Mesendoderm (in vitro differentiated cells): Measurements from ENCODE around the gene HOXB4.

Experiments
- DNase-seq: peaks from one replicate; pipeline ENCODE4 v3.0.0; 2013
- H2AK5ac ChIP-seq: 2 replicates; pipeline ENCODE4 v1.6.1; 2013; ENCODE audit warnings: low read length, inconsistent platforms
- H2BK120ac ChIP-seq: 2 replicates; pipeline ENCODE4 v1.6.1; 2013; ENCODE audit warnings: low read depth, mild to moderate bottlenecking, low read length, moderate library complexity, mixed read lengths
- H2BK15ac ChIP-seq: replicated peaks from 2 replicates; pipeline ENCODE4 v1.6.1; 2013; ENCODE audit warnings: low read depth, mild to moderate bottlenecking, moderate library complexity
- H2BK5ac ChIP-seq: 2 replicates; pipeline ENCODE4 v1.6.1; 2013; ENCODE audit warnings: low read length, inconsistent platforms
- H3K18ac ChIP-seq: 2 replicates; pipeline ENCODE4 v1.6.1; 2013; ENCODE audit warnings: mild to moderate bottlenecking, low read length, mixed read lengths
- H3K23ac ChIP-seq: one replicate; pipeline ENCODE4 v1.6.1; 2013; ENCODE audit warnings: low read length
- H3K27ac ChIP-seq: 2 replicates; pipeline ENCODE4 v1.5.1; 2013; ENCODE audit warnings: low read depth, mild to moderate bottlenecking, inconsistent platforms, low read length, moderate library complexity
- H3K27me3 ChIP-seq: 2 replicates; pipeline ENCODE4 v1.6.1; 2013; ENCODE audit warnings: low read length, control low read depth, mild to moderate bottlenecking, inconsistent platforms; ENCODE audit not compliant: insufficient read depth, poor library complexity
- H3K36me3 ChIP-seq: 2 replicates; pipeline ENCODE4 v1.6.1; 2013; ENCODE audit warnings: low read length, inconsistent platforms; ENCODE audit not compliant: control insufficient read depth, insufficient read depth
- H3K4ac ChIP-seq: one replicate; pipeline ENCODE4 v1.6.1; 2013; ENCODE audit warnings: low read depth, mild to moderate bottlenecking, low read length, moderate library complexity
- H3K4me1 ChIP-seq: 2 replicates; pipeline ENCODE4 v1.6.1; 2013; ENCODE audit warnings: low read depth, low read length, inconsistent platforms; ENCODE audit not compliant: control insufficient read depth
- H3K4me2 ChIP-seq: 2 replicates; pipeline ENCODE4 v1.6.1; 2013; ENCODE audit warnings: low read length
- H3K4me3 ChIP-seq: 2 replicates; pipeline ENCODE4 v1.5.1; 2013; ENCODE audit warnings: mild to moderate bottlenecking, low read length
- H3K56ac ChIP-seq: one replicate; pipeline ENCODE4 v1.6.1; 2013; ENCODE audit warnings: low read length
- H3K79me1 ChIP-seq: 2 replicates; pipeline ENCODE4 v1.6.1; 2013; ENCODE audit warnings: low read length, inconsistent platforms
- H3K79me2 ChIP-seq: 2 replicates; pipeline ENCODE4 v1.6.1; 2013; ENCODE audit warnings: mild to moderate bottlenecking, low read length; ENCODE audit not compliant: control insufficient read depth, insufficient read depth
- H3K9ac ChIP-seq: 2 replicates; pipeline ENCODE4 v1.6.1; 2013; ENCODE audit warnings: low read length, inconsistent platforms
- H4K5ac ChIP-seq: one replicate; pipeline ENCODE4 v1.6.1; 2013; ENCODE audit warnings: low read length
- H4K8ac ChIP-seq: one replicate; pipeline ENCODE4 v1.6.1; 2013; ENCODE audit warnings: low read depth, mild to moderate bottlenecking, control low read depth, low read length, moderate library complexity
- WGBS: extraction: QIAGEN DNeasy Blood & Tissue Kit; methylation state at CpG from one replicate; pipeline ENCODE4 v1.1.7; 2013; ENCODE audit warnings: low lambda C conversion rate, missing lambda C conversion rate; ENCODE audit not compliant: insufficient coverage; ENCODE audit errors: extremely low coverage; 5-methylcytosine and 5-hydroxymethylcytosine counted together

HOXB4 gene

DNA sequence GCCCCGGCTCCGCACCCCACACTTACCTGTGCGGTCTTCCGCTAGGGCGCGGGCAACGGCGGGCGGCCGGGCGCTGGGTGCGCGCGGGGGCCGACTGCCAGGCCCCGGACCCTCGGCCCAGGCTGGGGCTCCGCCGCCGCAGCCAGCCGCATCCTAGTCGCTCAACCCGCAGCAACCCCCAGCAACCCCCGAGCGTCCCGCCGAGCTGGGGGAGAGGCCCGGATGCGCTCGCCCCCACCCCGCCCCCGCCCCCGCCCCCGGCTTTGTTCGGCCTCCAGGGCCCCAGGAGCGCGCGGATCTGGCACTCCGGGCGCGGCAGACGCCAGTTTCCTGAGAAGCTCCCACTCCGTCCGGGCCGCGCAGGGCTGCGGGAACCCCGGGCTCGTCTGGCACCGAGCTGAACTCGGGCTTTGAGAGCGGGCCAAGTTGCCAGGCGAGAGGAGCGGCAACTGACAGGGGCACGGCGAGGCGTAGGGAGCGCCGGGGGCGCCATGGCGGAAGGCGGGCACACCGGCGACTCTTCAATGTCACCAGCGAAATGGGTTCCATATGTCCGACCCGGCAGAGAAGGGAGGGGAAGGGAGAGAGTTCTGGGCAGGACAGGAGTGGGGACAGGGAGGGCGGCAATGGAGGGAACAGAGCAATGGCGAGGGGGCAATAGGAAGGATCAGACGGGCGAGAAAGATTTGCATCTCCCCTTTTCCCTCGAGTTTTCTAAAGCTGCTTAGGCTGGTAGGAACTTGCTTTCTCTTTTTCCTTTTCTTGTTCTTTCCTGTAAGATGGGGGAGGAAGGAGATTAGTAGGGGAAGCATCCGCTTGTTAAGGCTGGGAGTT, 13.7 kb downstream of the HOXB4 start:
- Histone ChIP-seq H3K27me3 (peaks cover 89% of the 10 kb centered on the region), H3K18ac (no peak overlapping the region), H3K4me2 (peak overlapping the region; percentile 45), H4K8ac (no peak overlapping the region), H3K4me3 (no peak overlapping the region), H2BK15ac (no peak overlapping the region), H2BK120ac (no peak overlapping the region), H3K79me1 (no peaks in the 10 kb centered on the region), H3K79me2 (no peaks in the 10 kb centered on the region), H3K23ac (no peak overlapping the region), H3K4me1 (peaks cover 5% of the 10 kb centered on the region), H2BK5ac (no peak overlapping the region), H3K56ac (peak overlapping the region; percentile 37), H4K5ac (no peak overlapping the region), H3K36me3 (no peaks in the 10 kb centered on the region), H3K4ac (no peak overlapping the region), H3K27ac (no peak overlapping the region), H3K9ac (peak overlapping the region; percentile 54), H2AK5ac (no peak overlapping the region)
- no peak for DNase-seq
- WGBS, result no CpG with 5 or more reads among the region's 73 CpGs

GRCh38 chr17:48563867-48564187, 14.3 kb downstream of the HOXB4 start:
- Histone ChIP-seq H3K27me3 (peaks cover 91% of the 10 kb centered on the region), H4K8ac (no peak overlapping the region), H2AK5ac (no peak overlapping the region), H3K79me2 (no peaks in the 10 kb centered on the region), H3K23ac (no peak overlapping the region), H3K18ac (no peak overlapping the region), H3K56ac (no peak overlapping the region), H3K4me1 (peaks cover 5% of the 10 kb centered on the region), H3K9ac (no peak overlapping the region), H3K36me3 (no peaks in the 10 kb centered on the region), H3K27ac (no peak overlapping the region), H2BK120ac (no peak overlapping the region), H2BK5ac (no peak overlapping the region), H3K4ac (no peak overlapping the region), H3K4me3 (no peak overlapping the region), H3K4me2 (no peak overlapping the region), H4K5ac (no peak overlapping the region), H3K79me1 (no peaks in the 10 kb centered on the region), H2BK15ac (no peak overlapping the region)
- WGBS, result no CpG with 5 or more reads among the region's 10 CpGs
- no peak for DNase-seq

GRCh38 chr17:48563385-48563838, 14.7 kb downstream of the HOXB4 start:
- H3K4me1 ChIP-seq, result peaks cover 5% of the 10 kb centered on the region

DNA sequence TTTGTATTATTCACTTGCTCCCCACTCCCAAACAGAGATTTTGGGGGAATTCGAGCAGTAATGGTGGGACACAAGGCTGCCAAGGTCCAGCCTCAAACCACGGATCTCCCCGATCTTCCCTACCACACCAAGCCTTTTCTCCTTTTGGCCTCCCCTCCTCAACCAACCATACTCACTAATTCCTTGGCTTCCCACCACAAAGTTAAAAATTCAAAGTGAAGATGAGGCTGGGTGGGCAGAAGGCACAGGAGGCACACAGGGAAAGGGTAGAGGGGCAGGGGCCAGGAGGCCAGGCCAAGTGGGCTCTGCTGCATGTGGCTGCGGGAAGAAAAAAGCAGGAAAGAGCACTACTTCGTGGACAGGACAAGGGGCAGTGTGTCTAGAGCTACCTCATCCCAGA, 15.2 kb downstream of the HOXB4 start:
- H3K4me2 ChIP-seq, result no peak overlapping the region
- peaks cover 94% of the 10 kb centered on the region for H3K27me3 ChIP-seq
- no peak overlapping the region for H3K4ac ChIP-seq
- no peak overlapping the region for H4K8ac ChIP-seq
- no peak overlapping the region for H4K5ac ChIP-seq
- no CpG with 5 or more reads among the region's 5 CpGs for WGBS
- H2BK15ac ChIP-seq, result no peak overlapping the region
- H2BK120ac ChIP-seq, result no peak overlapping the region
- DNase-seq, result no peak
- H3K36me3 ChIP-seq, result no peaks in the 10 kb centered on the region
- no peak overlapping the region for H3K56ac ChIP-seq
- H3K23ac ChIP-seq, result no peak overlapping the region
- H2AK5ac ChIP-seq, result no peak overlapping the region
- no peak overlapping the region for H3K9ac ChIP-seq
- no peak overlapping the region for H3K27ac ChIP-seq
- H3K4me3 ChIP-seq, result no peak overlapping the region
- no peaks in the 10 kb centered on the region for H3K79me1 ChIP-seq
- peaks cover 5% of the 10 kb centered on the region for H3K4me1 ChIP-seq
- H3K79me2 ChIP-seq, result no peaks in the 10 kb centered on the region
- no peak overlapping the region for H2BK5ac ChIP-seq
- no peak overlapping the region for H3K18ac ChIP-seq

More at GRCh38 chr17:48563385-48563838, 14.7 kb downstream of the HOXB4 start:
- H4K5ac ChIP-seq, result no peak overlapping the region
- H3K4me2 ChIP-seq, result no peak overlapping the region
- H2BK15ac ChIP-seq, result no peak overlapping the region
- no peaks in the 10 kb centered on the region for H3K79me1 ChIP-seq
- H2BK120ac ChIP-seq, result no peak overlapping the region
- peaks cover 92% of the 10 kb centered on the region for H3K27me3 ChIP-seq
- H3K4me3 ChIP-seq, result no peak overlapping the region
- no peak overlapping the region for H4K8ac ChIP-seq
- no peak overlapping the region for H3K56ac ChIP-seq
- no peaks in the 10 kb centered on the region for H3K79me2 ChIP-seq
- DNase-seq, result no peak
- H3K18ac ChIP-seq, result no peak overlapping the region
- no peak overlapping the region for H3K4ac ChIP-seq
- H3K27ac ChIP-seq, result no peak overlapping the region
- no CpG with 5 or more reads among the region's 6 CpGs for WGBS
- H2AK5ac ChIP-seq, result no peak overlapping the region
- no peak overlapping the region for H3K23ac ChIP-seq
- H3K36me3 ChIP-seq, result no peaks in the 10 kb centered on the region
- H2BK5ac ChIP-seq, result no peak overlapping the region
- no peak overlapping the region for H3K9ac ChIP-seq

DNA sequence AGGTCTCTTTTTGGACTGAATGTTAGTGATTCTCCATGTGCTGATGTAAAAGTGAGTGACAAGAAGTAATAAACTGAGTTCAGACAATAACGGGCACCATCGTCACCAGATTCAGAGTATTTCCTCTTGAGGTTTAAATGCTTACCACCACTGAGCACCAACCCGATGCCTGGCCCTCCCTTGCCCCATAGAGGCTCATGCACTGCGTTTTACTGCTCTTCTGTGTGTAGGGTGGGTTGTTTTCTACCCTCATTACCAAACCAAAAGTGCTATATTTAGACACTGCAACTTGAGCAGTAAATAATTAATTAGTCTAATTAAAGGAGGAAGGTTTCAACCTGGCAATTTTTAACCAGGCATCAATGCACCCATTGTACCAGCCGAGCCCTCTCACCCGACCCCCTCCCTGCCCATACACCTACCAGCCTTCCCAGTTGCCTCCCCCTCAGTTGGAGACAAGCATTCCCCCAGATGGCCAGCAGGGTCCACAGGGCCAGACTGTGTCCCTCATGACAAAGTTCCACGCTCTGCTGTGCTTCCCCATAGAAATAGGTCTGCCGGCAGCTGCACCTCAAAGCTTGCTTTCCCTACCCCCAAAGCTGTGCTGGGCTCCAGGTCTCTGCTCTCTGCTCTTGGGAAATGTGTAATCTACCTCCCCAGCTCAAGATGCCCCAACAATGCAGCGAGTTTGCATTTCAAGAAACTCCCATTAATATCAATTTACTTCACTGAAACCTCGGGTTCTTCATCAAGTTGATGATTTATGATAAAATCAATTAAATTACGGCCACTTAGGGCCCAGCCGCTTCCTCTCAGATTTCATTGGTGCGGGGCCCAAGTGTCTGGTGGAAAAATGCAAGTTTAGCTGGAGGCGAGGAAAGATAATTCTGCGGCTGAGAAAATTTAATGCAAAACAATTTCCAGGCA, 16.0 kb downstream of the HOXB4 start:
- H3K36me3 ChIP-seq, result no peaks in the 10 kb centered on the region
- H3K79me1 ChIP-seq, result no peaks in the 10 kb centered on the region
- H3K4me3 ChIP-seq, result no peak overlapping the region
- no peak overlapping the region for H4K8ac ChIP-seq
- H3K27ac ChIP-seq, result no peak overlapping the region
- no peak overlapping the region for H2BK15ac ChIP-seq
- H3K4ac ChIP-seq, result no peak overlapping the region
- no peak for DNase-seq
- H3K9ac ChIP-seq, result no peak overlapping the region
- no peak overlapping the region for H3K23ac ChIP-seq
- H3K56ac ChIP-seq, result no peak overlapping the region
- H3K4me2 ChIP-seq, result no peak overlapping the region
- H3K27me3 ChIP-seq, result peaks cover 94% of the 10 kb centered on the region
- H2AK5ac ChIP-seq, result no peak overlapping the region
- no peak overlapping the region for H2BK5ac ChIP-seq
- no CpG with 5 or more reads among the region's 15 CpGs for WGBS
- H4K5ac ChIP-seq, result no peak overlapping the region
- no peaks in the 10 kb centered on the region for H3K79me2 ChIP-seq
- peaks cover under 1% of the 10 kb centered on the region for H3K4me1 ChIP-seq
- H2BK120ac ChIP-seq, result no peak overlapping the region
- no peak overlapping the region for H3K18ac ChIP-seq
